SK-N-SH (cell line): ENCODE data around the gene MPP7. TPM values are rescaled to one million over a fixed set of nuclear protein-coding genes. Genes with fewer than 3 reads are reported as not detected.

Experiments
- CTCF ChIA-PET: fragments of 300-600, 350-600 bp; formaldehyde crosslinking; extraction: SDS; loops from one replicate; lab custom pipeline; 2021; lab: Yijun Ruan, JAX
- POLR2A ChIA-PET: fragments of 350-600 bp; sonication (Branson Sonifier 250); formaldehyde crosslinking; extraction: SDS; loops from one replicate; lab custom pipeline; 2020; ENCODE audit warnings: antibody characterized with exemption, inconsistent platforms; lab: Yijun Ruan, JAX
- DNase-seq: peaks from one replicate; pipeline ENCODE4 v3.0.0; 2012
- H2AFZ ChIP-seq: fragments of 200-600 bp; sonication (generic); 2 replicates; pipeline ENCODE4 v1.8.1; 2016; ENCODE audit warnings: antibody characterized with exemption, mild to moderate bottlenecking, low read depth
- H3F3A ChIP-seq: fragments of 200-600 bp; sonication (generic); replicated peaks from 2 replicates; pipeline ENCODE3; 2016; ENCODE audit warnings: antibody characterized with exemption, mild to moderate bottlenecking; ENCODE audit not compliant: insufficient read depth
- H3K27ac ChIP-seq, 2 experiments: fragments of 200-500 bp in 1 of 2; fragments of 200-600 bp in 1 of 2; sonication (Bioruptor generic) in 1 of 2; sonication (generic), shearing (Covaris generic) in 1 of 2; 2 replicates each; pipeline versions ENCODE4 v1.5.1 to v1.6.1; 2014 to 2016; ENCODE audit warnings: low read depth in 2 of 2, inconsistent platforms in 1 of 2, low read length in 1 of 2, mild to moderate bottlenecking in 1 of 2, mixed read lengths in 1 of 2
- H3K27me3 ChIP-seq: fragments of 200-600 bp; sonication (generic), shearing (Covaris generic); 2 replicates; pipeline ENCODE4 v1.6.1; 2016; ENCODE audit warnings: mixed run types; ENCODE audit not compliant: insufficient read depth
- H3K36me3 ChIP-seq, 2 experiments: fragments of 200-500 bp in 1 of 2; fragments of 200-600 bp in 1 of 2; sonication (Bioruptor generic) in 1 of 2; sonication (generic) in 1 of 2; replicated peaks in 1 of 2; 2 replicates each; pipeline versions ENCODE3 to v1.5.1; 2014 to 2016; ENCODE audit warnings: low read length in 1 of 2, mild to moderate bottlenecking in 1 of 2; ENCODE audit not compliant: insufficient read depth in 2 of 2, control insufficient read depth in 1 of 2
- H3K4me1 ChIP-seq, 2 experiments: fragments of 200-500 bp in 1 of 2; fragments of 200-600 bp in 1 of 2; sonication (Bioruptor generic) in 1 of 2; sonication (generic), shearing (Covaris generic) in 1 of 2; 2 replicates each; pipeline versions ENCODE4 v1.5.1 to v1.6.1; 2014 to 2016; ENCODE audit warnings: low read depth in 1 of 2, low read length in 1 of 2, mixed run types in 1 of 2; ENCODE audit not compliant: insufficient read depth in 2 of 2, control insufficient read depth in 1 of 2
- H3K4me2 ChIP-seq: fragments of 200-600 bp; sonication (generic), shearing (Covaris generic); 2 replicates; pipeline ENCODE4 v1.6.1; 2017; ENCODE audit warnings: mixed run types
- H3K4me3 ChIP-seq, 2 experiments: fragments of 200-500 bp in 1 of 2; fragments of 200-600 bp in 1 of 2; sonication (Bioruptor generic) in 1 of 2; sonication (generic), shearing (Covaris generic) in 1 of 2; 2 replicates each; pipeline versions ENCODE4 v1.5.1 to v1.8.1; 2014 to 2016; ENCODE audit warnings: low read depth in 2 of 2, inconsistent platforms in 1 of 2, low read length in 1 of 2, mild to moderate bottlenecking in 1 of 2, mixed read lengths in 1 of 2, moderate library complexity in 1 of 2
- H3K79me2 ChIP-seq: fragments of 200-600 bp; sonication (generic); 2 replicates; pipeline ENCODE4 v1.8.1; 2017; ENCODE audit warnings: mild to moderate bottlenecking; ENCODE audit not compliant: insufficient read depth
- H3K9ac ChIP-seq: fragments of 200-600 bp; sonication (generic); 2 replicates; pipeline ENCODE4 v1.6.1; 2017; ENCODE audit warnings: mixed run types
- H3K9me2 ChIP-seq: fragments of 200-600 bp; sonication (generic); 2 replicates; pipeline ENCODE4 v1.6.1; 2017; ENCODE audit warnings: mixed run types
- H3K9me3 ChIP-seq: fragments of 200-600 bp; sonication (generic); 2 replicates; pipeline ENCODE4 v1.6.1; 2017; ENCODE audit warnings: mixed run types, mild to moderate bottlenecking, moderate library complexity
- H4K20me1 ChIP-seq: fragments of 200-600 bp; sonication (generic); 2 replicates; pipeline ENCODE4 v1.6.1; 2017; ENCODE audit warnings: mild to moderate bottlenecking, mixed run types; ENCODE audit not compliant: insufficient read depth
- CHD2 ChIP-seq: fragments of 150-350 bp; IDR thresholded peaks from 2 replicates; pipeline ENCODE4 v1.6.1; 2018; ENCODE audit warnings: low read length; ENCODE audit not compliant: partially characterized antibody
- ELF1 ChIP-seq: IDR thresholded peaks from 2 replicates; pipeline ENCODE4 v1.4.0; 2012
- EP300 ChIP-seq, 2 experiments: IDR thresholded peaks; 2 replicates each; pipeline versions ENCODE4 v1.4.0 to v1.6.1; 2012; ENCODE audit warnings: borderline replicate concordance in 1 of 2, low read depth in 1 of 2, low read length in 1 of 2
- GABPA ChIP-seq: IDR thresholded peaks from 2 replicates; pipeline ENCODE4 v1.4.0; 2012; ENCODE audit warnings: low read depth, mild to moderate bottlenecking
- MXI1 ChIP-seq: IDR thresholded peaks from 2 replicates; pipeline ENCODE4 v1.6.1; 2012; ENCODE audit warnings: mild to moderate bottlenecking, low read depth, low read length, improper control_type of control experiment
- NFIC ChIP-seq: IDR thresholded peaks from 2 replicates; pipeline ENCODE4 v1.4.0; 2012; ENCODE audit warnings: borderline replicate concordance
- NRF1 ChIP-seq: IDR thresholded peaks from 2 replicates; pipeline ENCODE4 v1.6.1; 2012; ENCODE audit warnings: low read depth, mild to moderate bottlenecking, low read length
- RCOR1 ChIP-seq: fragments of 150-350 bp; IDR thresholded peaks from 2 replicates; pipeline ENCODE4 v1.6.1; 2017; ENCODE audit warnings: antibody characterized with exemption, low read length
- RFX5 ChIP-seq: IDR thresholded peaks from 2 replicates; pipeline ENCODE4 v1.6.1; 2012; ENCODE audit warnings: mild to moderate bottlenecking, improper control_type of control experiment, low read length
- SIN3A ChIP-seq: IDR thresholded peaks from 2 replicates; pipeline ENCODE4 v1.6.1; 2012; ENCODE audit warnings: low read depth, mild to moderate bottlenecking, low read length, moderate library complexity, borderline replicate concordance
- SMC3 ChIP-seq: IDR thresholded peaks from 2 replicates; pipeline ENCODE4 v1.6.1; 2012; ENCODE audit warnings: low read depth, low read length, improper control_type of control experiment
- YY1 ChIP-seq: IDR thresholded peaks from 2 replicates; pipeline ENCODE4 v1.4.0; 2012; ENCODE audit warnings: low read depth, mild to moderate bottlenecking
- WGBS: methylation state at CpG from one replicate; pipeline ENCODE4 v1.1.6; 2017; ENCODE audit warnings: low lambda C conversion rate; 5-methylcytosine and 5-hydroxymethylcytosine counted together
- polyA plus RNA-seq, 3 experiments: library from polyadenylated mRNA; depleted of rRNA; stranded (reverse); fragments of >200 nt; gene quantifications; 2 replicates each; pipeline ENCODE4 v1.2.3, GENCODE V29; 2012
- TF ChIP-seq, protein P1 (sequence below): IDR thresholded peaks from 2 replicates; pipeline ENCODE4 v1.6.1; 2012; ENCODE audit warnings: mild to moderate bottlenecking, low read depth, low read length, moderate library complexity
- TF ChIP-seq, protein P2 (sequence below): IDR thresholded peaks from 2 replicates; pipeline ENCODE4; 2012
- TF ChIP-seq, protein P3 (sequence below): IDR thresholded peaks from 2 replicates; pipeline ENCODE4 v1.4.0; 2012; ENCODE audit warnings: low read depth

The MPP7 gene
- polyA plus RNA-seq, 1 of the 3 experiments (the other 2 are of a cell fraction), result not detected

DNA sequence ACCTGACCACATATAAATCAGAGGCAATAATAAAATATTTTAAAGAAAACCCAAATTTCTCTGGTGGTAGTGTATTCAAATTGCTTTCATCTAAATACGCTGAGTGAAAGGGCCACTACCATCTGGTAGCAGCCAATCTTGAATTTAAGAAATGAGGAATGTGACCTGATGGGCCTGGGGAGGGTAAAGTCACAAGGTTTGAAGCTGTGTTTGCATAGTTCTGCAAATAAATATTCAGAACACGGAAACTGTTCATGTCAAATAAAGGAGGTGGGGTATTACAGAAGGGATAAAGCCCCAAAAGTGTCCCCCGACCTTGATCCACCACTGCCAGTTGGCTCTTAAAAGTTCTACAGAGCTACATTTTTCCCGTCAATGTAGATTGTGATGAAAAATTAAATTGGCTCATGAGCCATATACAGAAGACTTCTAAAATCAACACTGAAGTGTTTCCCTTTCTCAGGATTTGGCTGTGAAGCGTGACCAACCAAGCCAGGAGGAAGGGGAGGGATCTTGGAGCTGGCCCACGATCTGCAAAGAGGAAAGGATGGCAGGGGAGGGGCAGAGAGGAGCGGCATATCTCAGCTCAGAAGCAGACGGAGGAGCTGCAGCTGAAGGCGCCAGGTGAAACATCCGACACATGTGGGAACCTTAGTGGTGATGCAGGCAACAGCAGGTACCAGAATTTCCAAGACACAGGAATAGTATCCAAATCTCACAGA is 39.6 kb downstream of the MPP7 start:
- no peaks in the 10 kb centered on the region for H3K79me2 ChIP-seq
- CTCF ChIA-PET, result interaction anchor here (0.9 to 1.4 kb wide), 6 partner anchors 12 to 130 kb away, joined by 3 to 4 read pairs (median 3); no protein-coding TSS in a partner anchor

DNA sequence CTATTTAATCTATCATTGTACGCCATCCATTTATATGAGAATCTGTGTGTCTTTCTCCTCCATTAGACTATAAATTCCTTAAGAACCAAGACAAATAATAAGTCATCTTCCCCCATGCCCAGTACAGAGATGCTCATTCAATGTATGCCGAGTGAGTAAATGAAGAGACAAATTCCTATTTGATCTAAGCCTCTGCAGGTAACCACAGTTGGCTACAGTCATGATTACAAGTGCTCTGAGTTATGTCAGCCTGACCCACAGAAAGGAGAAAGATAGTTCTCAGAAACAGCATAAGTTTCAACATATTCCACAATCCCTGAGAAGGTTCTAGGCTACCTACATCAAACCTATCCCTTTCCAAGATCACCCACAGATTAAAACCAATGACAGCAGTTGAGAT is 46.1 kb downstream of the MPP7 start:
- no peak overlapping the region for H3K4me3 ChIP-seq
- H2AFZ ChIP-seq, result no peak overlapping the region
- TF ChIP-seq, protein P1, sequence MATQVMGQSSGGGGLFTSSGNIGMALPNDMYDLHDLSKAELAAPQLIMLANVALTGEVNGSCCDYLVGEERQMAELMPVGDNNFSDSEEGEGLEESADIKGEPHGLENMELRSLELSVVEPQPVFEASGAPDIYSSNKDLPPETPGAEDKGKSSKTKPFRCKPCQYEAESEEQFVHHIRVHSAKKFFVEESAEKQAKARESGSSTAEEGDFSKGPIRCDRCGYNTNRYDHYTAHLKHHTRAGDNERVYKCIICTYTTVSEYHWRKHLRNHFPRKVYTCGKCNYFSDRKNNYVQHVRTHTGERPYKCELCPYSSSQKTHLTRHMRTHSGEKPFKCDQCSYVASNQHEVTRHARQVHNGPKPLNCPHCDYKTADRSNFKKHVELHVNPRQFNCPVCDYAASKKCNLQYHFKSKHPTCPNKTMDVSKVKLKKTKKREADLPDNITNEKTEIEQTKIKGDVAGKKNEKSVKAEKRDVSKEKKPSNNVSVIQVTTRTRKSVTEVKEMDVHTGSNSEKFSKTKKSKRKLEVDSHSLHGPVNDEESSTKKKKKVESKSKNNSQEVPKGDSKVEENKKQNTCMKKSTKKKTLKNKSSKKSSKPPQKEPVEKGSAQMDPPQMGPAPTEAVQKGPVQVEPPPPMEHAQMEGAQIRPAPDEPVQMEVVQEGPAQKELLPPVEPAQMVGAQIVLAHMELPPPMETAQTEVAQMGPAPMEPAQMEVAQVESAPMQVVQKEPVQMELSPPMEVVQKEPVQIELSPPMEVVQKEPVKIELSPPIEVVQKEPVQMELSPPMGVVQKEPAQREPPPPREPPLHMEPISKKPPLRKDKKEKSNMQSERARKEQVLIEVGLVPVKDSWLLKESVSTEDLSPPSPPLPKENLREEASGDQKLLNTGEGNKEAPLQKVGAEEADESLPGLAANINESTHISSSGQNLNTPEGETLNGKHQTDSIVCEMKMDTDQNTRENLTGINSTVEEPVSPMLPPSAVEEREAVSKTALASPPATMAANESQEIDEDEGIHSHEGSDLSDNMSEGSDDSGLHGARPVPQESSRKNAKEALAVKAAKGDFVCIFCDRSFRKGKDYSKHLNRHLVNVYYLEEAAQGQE, result no peak
- TF ChIP-seq YY1 (no peak), SMC3 (no peak), RCOR1 (no peak), ELF1 (no peak)
- TF ChIP-seq, protein P2, sequence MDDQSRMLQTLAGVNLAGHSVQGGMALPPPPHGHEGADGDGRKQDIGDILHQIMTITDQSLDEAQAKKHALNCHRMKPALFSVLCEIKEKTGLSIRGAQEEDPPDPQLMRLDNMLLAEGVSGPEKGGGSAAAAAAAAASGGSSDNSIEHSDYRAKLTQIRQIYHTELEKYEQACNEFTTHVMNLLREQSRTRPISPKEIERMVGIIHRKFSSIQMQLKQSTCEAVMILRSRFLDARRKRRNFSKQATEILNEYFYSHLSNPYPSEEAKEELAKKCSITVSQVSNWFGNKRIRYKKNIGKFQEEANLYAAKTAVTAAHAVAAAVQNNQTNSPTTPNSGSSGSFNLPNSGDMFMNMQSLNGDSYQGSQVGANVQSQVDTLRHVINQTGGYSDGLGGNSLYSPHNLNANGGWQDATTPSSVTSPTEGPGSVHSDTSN, result no peak
- no peaks in the 10 kb centered on the region for H3K36me3 ChIP-seq
- no peaks in the 10 kb centered on the region for H4K20me1 ChIP-seq
- H3K9me2 ChIP-seq, result no peaks in the 10 kb centered on the region
- peaks cover 18% of the 10 kb centered on the region; the same call in 1 of the 2 replicates for H3K27me3 ChIP-seq
- H3K79me2 ChIP-seq, result no peaks in the 10 kb centered on the region
- WGBS, result 5% methylated on average over 2 of the region's 2 CpGs
- H3K9me3 ChIP-seq, result no peaks in the 10 kb centered on the region
- H3K4me1 ChIP-seq, result peaks cover 0 to 11% of the 10 kb centered on the region in 2 experiments; a peak in 2 of 4 replicates
- H3K9ac ChIP-seq, result no peak overlapping the region
- peaks cover 12% of the 10 kb centered on the region for H3F3A ChIP-seq
- ChIA-PET CTCF (no interaction called here), POLR2A (no interaction called here)
- H3K27ac ChIP-seq, result no peak overlapping the region
- no peak overlapping the region for H3K4me2 ChIP-seq
- DNase-seq, result no peak

More for the DNA sequence above, 39.6 kb downstream of the MPP7 start:
- Histone ChIP-seq H3K9me2 (no peaks in the 10 kb centered on the region), H2AFZ (no peak overlapping the region), H3K4me1 (no peaks in the 10 kb centered on the region), H3K4me2 (no peak overlapping the region), H4K20me1 (no peaks in the 10 kb centered on the region), H3K27ac (no peak overlapping the region), H3K9me3 (no peaks in the 10 kb centered on the region), H3K27me3 (peaks cover 13% of the 10 kb centered on the region; the same call in 1 of the 2 replicates), H3K4me3 (no peak overlapping the region), H3K36me3 (no peaks in the 10 kb centered on the region), H3F3A (no peaks in the 10 kb centered on the region), H3K9ac (no peak overlapping the region)
- no peak for DNase-seq
- POLR2A ChIA-PET, result no interaction called here
- 7% methylated on average over 10 of the region's 10 CpGs for WGBS
- TF ChIP-seq ELF1 (no peak), SIN3A (no peak), NFIC (no peak), MXI1 (no peak), GABPA (no peak), RCOR1 (no peak), CHD2 (no peak), EP300 (IDR thresholded peaks at IDR 0.05; ENCODE audit: borderline replicate concordance in 1 of 2, low read depth in 1 of 2, low read length in 1 of 2) (no peak), RFX5 (no peak), NRF1 (no peak)
- TF ChIP-seq, protein P3, sequence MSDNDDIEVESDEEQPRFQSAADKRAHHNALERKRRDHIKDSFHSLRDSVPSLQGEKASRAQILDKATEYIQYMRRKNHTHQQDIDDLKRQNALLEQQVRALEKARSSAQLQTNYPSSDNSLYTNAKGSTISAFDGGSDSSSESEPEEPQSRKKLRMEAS, result no peak
- TF ChIP-seq, protein P1, result no peak
